Renal cortex interstitium (tissue), 11 donors: Measurements from ENCODE around the gene ZC3H18. TPM values are rescaled to one million over a fixed set of nuclear protein-coding genes. Genes with fewer than 3 reads are reported as not detected.

Experiments
- DNase-seq, 11 donors: peaks; one replicate each; pipeline ENCODE4 v3.0.0-alpha.2; 2013; ENCODE audit warnings: low read depth in 9 of 11, low spot score in 4 of 11; ENCODE audit errors: extremely low read depth in 1 of 11
- polyA plus RNA-seq, 3 donors: library from polyadenylated mRNA; unstranded; fragments of 120-200 nt; gene quantifications; one replicate each; pipeline ENCODE4 v1.2.1, GENCODE V29; 2013; ENCODE audit not compliant: insufficient read length in 3 of 3

ZC3H18 gene
- polyA plus RNA-seq, 3 donors, result 35.8 to 43.3 (median 40.5) TPM

- DNase-seq, result no peak
Measured at GRCh38 chr16:88642881-88643643, 72.9 kb downstream of the ZC3H18 start.

- no peak for DNase-seq
Measured at GRCh38 chr16:88643644-88643932, 73.4 kb downstream of the ZC3H18 start.

- DNase-seq, result no peak
Measured at GRCh38 chr16:88645455-88645854, 75.3 kb downstream of the ZC3H18 start.

DNA sequence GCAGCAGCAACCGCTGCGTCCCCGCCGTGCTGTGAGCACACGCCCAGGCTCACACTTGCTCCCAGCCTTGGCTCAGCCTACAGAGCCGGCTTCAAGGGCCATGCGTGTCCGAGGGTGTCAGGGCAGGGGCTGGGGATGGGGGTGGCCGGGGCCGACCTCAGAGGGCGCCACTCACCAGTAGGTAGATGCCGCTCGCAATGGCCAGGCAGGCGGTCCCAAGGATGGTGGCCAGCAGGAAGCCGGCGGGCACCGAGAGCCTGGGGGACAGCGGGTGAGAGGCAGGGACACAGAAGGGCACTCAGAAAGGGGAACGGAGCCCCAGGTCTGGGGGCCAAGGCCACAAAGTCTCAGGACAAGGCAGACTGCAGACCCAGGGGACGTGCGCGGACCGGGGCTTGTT, 75.7 kb downstream of the ZC3H18 start:
- no peak for DNase-seq

GRCh38 chr16:88646345-88647034, 76.3 kb downstream of the ZC3H18 start:
- DNase-seq, result no peak

DNA sequence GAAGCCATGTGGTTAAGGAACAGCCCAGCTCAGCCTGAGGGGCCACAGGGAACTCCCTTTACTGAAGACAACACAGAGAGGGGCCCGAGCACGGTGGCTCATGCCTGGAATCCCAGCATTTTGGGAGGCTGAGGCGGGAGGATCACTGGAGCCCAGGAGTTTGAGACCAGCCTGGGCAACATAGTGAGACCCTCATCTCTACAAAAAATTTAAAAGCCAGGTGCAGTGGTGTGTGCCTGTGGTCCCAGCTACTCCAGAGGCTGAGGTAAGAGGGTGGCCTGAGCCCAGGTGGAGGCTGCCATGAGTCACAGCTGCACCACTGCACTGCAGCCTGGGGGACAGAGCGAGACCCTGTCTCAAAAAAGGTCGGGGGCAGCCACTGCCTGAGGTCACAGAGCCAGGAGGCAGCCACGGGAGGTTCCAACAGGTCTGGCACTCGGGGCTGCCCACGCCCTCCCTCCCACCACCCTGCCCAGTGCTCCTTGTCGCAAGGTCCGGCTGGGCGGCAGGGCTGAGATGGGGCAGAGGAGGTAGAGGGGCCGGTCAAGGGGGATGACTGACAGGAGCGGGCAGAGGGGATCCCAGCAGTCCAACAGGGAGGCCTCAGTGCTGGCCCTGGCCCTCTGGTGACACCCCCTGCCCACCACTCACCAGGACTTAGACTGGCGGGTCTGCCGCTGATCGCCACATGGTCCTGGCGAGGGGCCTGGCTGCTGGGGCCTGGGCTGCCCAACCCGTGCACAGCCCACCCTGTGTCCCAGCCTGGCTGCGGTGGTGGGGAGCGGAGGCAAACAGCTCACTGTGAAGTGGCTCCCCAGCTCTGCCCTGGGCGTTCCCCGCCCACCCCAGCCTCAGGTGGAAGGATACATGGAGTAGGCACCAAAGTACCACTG, 77.2 kb downstream of the ZC3H18 start:
- DNase-seq, result no peak

- no peak for DNase-seq
Measured at GRCh38 chr16:88649195-88649923, 79.2 kb downstream of the ZC3H18 start.

DNA sequence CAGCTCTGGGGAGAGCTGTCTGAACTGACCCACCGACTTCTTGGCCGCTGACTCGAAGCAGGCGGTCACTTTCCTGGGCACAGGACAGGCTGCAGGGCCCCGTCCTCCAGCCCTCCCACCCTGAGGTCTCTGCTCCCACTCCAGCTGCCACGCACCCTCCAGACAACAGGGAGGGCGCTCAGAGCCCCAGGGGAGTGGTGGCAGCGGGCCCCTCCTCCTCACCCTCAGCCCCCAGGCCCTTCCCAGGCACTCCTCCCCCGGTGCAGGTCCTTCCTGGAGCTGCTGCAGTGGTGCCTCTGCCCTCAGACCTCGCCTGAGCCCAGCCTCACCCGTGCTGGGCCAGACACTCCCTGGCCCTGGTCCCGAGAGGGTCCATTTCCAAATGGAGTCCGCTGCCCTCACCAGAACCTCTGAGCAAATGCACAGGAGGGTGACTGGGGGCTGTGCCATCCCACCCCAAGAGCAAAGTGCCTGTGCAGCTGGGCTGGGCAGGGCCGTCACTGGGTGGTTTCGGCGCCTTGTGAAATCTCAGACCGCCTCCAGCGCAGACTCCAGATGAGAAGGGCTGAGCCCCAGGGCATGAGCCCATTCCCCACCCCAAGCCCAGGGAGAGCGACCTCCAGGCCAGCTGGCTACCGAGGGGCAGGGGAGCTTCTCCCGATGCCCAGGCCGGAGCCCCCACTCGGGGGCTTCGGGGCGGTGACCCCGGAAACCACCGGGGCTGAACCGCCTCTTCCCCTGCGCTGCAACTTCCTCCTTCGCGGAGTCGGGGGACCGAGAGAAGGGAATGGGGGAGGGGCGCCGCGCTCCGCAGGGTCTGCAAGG, 79.9 kb downstream of the ZC3H18 start:
- DNase-seq, result no peak

DNA sequence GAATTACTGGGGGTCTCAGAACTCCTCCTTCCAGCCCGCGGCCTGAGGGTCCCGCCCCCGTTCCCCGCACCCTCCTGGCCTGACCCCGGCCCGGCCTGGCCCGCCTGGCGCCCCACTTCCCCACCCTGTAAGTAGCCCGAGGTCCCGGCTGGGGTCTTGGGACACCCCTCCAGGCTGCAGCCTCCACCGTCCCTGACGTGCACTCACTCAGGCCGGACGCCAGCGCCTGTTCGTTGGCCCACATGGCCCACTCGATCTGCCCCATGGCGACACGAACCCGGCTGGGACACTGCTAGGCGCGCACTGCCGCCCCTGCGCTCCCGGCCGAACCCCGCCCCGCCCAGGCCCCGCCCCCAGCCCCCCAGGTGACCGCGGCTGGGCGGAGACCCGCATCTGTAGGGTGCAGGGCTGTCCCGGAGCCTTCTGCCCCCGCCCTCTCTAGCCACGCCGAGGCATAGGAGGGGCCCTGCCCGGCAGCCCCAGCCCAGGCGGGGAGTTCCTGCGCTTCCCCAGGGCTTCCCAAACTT, 80.6 kb downstream of the ZC3H18 start, which contains the start of gene CYBA:
Gene CYBA (minus strand): TSS at position 305 of the 527 bp plus-strand sequence. CDS start 40 bp downstream, at position 265.
- DNase-seq, result no peak

DNA sequence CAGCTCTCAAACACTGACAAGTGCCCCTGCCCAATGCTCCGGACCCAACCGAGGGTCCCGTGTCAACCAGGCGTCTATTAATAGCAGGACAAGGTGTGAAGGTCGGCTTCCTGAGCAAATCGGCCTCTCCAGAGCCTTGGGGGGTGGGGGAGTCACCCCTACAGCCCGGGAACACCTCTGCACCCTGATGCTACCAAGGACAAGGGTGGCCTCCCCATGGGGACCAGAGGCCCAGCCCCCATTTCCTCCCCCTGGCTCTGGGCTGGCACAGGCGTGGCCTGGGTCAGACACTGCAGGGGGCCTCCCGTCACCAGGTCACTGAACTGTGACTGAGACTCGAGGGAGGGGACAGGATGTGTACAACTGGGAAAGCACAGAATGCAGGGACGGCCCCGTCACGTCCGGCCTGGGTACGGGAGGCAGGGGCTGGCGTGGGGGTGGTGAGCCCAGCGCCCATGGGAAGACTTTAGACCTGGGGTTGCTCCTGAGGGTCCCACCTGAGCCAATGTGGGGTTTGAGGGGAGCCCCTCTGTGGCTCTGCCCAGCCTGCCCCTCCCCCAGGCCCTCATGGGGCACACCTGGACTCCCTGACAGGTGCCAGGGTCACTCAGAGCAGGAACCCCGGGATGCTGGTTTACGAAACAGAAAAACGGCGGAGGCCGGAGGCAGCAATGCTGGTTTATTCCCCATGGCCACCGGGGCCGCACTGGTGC, 81.2 kb downstream of the ZC3H18 start:
- peak in 9 of 11 donors; percentile 54 to 85 (median 71) for DNase-seq

DNA sequence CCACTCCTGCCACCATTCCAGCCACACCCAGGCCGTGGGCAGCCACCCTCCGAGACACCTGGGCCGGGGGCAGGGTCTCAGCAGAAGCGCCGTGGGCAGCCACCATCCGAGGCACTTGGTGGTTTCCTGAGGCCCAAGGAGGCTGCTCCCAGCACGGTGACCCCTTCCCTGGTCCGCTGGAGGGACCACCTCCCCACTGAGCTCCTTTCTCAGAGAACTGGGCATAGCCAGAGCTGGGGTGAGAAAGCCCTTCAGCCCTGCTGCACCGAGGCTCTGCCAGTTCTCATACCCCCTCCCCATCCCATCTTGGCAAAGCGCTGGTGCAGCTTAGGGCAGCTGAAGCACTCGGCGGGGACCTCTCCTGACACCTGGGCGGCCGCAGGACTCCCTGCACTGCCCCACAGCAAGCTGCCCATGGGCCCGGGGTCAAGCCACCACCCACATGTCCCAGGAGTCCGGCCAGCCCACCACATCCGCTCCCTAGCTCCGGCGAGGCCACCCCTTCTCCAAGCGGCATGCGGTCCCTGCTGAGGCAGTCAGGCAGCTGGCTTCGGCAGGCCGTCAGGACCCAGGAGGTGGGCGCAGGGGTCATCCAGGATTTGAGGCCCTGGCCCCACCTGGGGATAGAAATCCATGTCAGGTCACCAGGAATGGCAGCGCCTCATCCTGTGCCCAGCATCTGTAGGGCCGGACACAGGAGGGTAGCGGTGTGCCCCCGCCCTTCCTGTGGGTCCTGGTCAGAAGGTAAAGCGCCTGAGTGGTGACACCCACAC, 82.0 kb downstream of the ZC3H18 start:
- DNase-seq, result no peak

DNA sequence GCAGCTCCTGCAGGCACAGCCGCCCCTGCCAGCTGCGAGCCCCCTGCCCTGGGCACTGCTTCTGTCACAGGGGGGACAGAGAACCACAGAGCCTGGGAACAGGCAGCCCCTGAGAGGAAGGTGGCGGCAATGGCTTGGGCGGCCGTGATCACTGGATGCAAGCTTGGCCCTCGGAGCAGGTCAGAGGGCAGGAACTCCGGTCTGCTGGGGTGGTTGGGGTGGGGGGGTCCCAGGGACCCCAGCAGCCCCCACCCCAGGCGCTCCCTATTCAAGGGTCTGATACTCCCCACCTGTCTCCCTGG, 82.5 kb downstream of the ZC3H18 start:
- no peak for DNase-seq

DNA sequence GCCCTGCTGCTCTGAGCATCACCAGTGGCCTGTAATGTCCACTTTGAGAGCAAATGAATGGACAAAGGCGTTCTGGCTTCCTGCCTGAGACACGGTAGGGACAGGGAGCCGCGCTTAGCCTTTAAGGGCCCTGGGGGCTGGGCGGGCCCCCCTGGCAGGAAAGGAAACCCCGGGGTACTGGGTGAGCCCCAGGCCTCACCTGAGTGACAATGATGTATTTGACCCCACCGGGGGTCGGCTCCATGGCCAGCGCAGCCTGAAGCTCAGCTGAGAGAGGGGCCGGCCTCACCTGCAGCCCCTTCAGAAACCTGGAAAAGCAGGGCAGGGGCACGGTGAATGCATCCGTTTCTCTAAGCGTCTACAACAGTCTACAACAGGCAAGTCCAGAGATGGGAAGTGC, 82.9 kb downstream of the ZC3H18 start:
- no peak for DNase-seq

DNA sequence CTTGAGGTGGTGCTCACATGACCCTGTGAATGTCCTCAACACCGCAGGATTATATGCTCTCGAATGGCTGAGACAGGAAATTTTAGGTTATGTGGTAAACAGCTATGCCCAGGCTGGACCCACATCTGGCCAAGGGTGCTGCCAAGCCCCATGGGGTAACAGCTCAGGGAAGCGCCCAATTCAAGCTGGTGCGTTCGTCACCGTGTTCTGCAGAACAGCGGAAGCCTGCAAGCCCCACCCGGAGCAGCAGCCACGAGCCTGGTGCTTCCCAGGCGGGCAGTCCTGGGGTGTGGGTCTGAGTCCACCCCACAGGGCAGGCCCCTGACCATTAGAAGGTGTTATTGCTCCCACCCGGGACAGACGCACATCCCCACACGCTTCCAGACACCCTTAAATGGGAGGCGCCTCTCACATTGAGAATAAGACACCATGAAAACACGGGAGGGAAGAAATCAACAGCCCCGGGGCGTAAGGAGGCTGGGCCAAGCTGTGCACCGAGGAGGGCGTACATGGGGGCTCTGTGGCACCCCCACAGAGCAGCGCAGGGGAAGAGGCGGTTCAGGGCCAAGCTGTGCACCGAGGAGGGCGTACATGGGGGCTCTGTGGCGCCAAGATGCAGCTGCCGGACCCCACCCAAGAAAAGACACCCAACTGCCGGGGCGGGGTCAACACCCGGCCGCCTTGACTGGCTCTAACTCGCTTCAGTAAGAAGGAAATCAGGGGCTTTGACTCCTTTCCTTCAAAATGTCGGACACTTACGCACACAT, 83.6 kb downstream of the ZC3H18 start:
- no peak for DNase-seq

DNA sequence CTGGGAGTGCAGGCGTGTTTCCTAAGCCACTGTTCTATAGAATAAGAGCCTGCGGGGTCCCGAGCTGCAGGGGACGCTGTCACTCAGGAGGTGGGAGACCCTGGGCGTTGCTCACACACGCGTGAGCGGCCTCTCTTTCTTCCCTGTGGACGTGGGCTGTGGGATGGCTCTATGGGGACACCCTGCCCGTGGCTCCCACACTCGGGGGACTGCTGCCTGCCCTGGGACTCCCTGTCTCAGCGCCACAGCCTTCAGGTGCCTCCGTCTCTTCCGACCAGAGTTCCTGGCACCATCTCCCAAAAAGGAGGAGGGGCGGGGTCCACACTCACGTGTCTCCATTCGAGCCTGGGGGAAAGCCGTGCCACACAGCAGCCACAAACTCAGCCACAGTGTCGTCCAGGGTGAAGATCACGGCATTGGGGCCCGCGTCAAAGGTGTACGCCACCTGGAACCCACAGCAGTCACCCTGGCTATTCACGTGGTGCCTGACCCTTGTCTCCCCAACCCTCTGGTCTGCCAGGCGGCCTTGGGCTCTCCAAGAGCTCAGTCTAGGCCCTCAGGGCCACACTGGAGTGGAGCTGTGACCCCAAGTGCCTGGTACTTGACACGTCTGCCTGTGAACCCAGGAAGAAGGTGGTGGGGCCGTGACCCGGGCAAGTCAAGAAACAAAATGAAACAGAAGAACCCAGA, 84.3 kb downstream of the ZC3H18 start:
- no peak for DNase-seq
